H1 (cell line): ENCODE measurements around the gene FADD. TPM values are rescaled to one million over a fixed set of nuclear protein-coding genes. Genes with fewer than 3 reads are reported as not detected.
A peak's percentile ranks its signal among the peaks of the same experiment; 100 is the strongest.

ENCODE experiments used
- CTCF ChIA-PET: fragments of 300-600 bp; sonication (Branson Sonifier 250); formaldehyde crosslinking; loops from one replicate; lab custom pipeline; 2021; ENCODE audit not compliant: partially characterized antibody; lab: Charles Lee
- POLR2A ChIA-PET: fragments of 300-600 bp; sonication (Branson Sonifier 250); formaldehyde crosslinking; loops from one replicate; lab custom pipeline; 2021; ENCODE audit warnings: inconsistent platforms; ENCODE audit not compliant: partially characterized antibody; lab: Charles Lee
- DNase-seq, 2 experiments: peaks; one replicate each; pipeline versions ENCODE4 v3.0.0 to v3.0.0-alpha.2; 2010 to 2022; ENCODE audit warnings: low spot score in 2 of 2, low read depth in 1 of 2, mixed read lengths in 1 of 2
- FAIRE-seq: peaks from 2 replicates; lab custom pipeline; 2011; peaks lifted over from hg19 to GRCh38; lab: Jason Lieb, UNC
- H2AFZ ChIP-seq: 2 replicates; pipeline ENCODE4 v1.8.1; 2012; ENCODE audit warnings: low read length, inconsistent platforms
- H2AK5ac ChIP-seq: 2 replicates; pipeline ENCODE4 v1.6.1; 2013; ENCODE audit warnings: low read depth, low read length
- H2BK120ac ChIP-seq: replicated peaks from 2 replicates; pipeline ENCODE3; 2013; ENCODE audit warnings: low read depth, low read length, inconsistent platforms
- H2BK12ac ChIP-seq: 2 replicates; pipeline ENCODE4 v1.6.1; 2013; ENCODE audit warnings: low read depth, low read length
- H2BK15ac ChIP-seq: 2 replicates; pipeline ENCODE4 v1.6.1; 2013; ENCODE audit warnings: low read length
- H2BK20ac ChIP-seq: 2 replicates; pipeline ENCODE4 v1.6.1; 2013; ENCODE audit warnings: low read length
- H2BK5ac ChIP-seq: 2 replicates; pipeline ENCODE4 v1.6.1; 2013; ENCODE audit warnings: low read depth, low read length
- H3K14ac ChIP-seq: 2 replicates; pipeline ENCODE4 v1.6.1; 2013; ENCODE audit warnings: inconsistent platforms; ENCODE audit not compliant: insufficient read length
- H3K18ac ChIP-seq: 2 replicates; pipeline ENCODE4 v1.6.1; 2013; ENCODE audit warnings: low read length; ENCODE audit errors: extremely low read depth
- H3K23ac ChIP-seq: 2 replicates; pipeline ENCODE4 v1.6.1; 2013; ENCODE audit warnings: inconsistent platforms; ENCODE audit not compliant: insufficient read length
- H3K23me2 ChIP-seq: 2 replicates; pipeline ENCODE4 v1.6.1; 2013; ENCODE audit warnings: low read depth, low read length
- H3K27ac ChIP-seq: 2 replicates; pipeline ENCODE4 v1.6.1; 2011; ENCODE audit warnings: low read depth, low read length, inconsistent platforms
- H3K27me3 ChIP-seq, 4 experiments: replicated peaks in 1 of 4; 1 replicate in 1 of 4; 2 replicates in 3 of 4; pipeline versions ENCODE4 v1.6.1 to v1.8.1; 2011 to 2013; ENCODE audit warnings: low read length in 3 of 4, mild to moderate bottlenecking in 3 of 4, inconsistent platforms in 2 of 4, mixed read lengths in 2 of 4, moderate library complexity in 1 of 4; ENCODE audit not compliant: control insufficient read depth in 3 of 4, insufficient read depth in 3 of 4; ENCODE audit errors: extremely low read depth in 1 of 4
- H3K36me3 ChIP-seq, 4 experiments: 2 replicates each; pipeline versions ENCODE4 v1.6.1 to v1.8.1; 2011 to 2013; ENCODE audit warnings: mild to moderate bottlenecking in 4 of 4, low read length in 3 of 4, moderate library complexity in 2 of 4, control low read depth in 1 of 4, inconsistent platforms in 1 of 4; ENCODE audit not compliant: insufficient read depth in 4 of 4, control insufficient read depth in 2 of 4
- H3K4ac ChIP-seq: replicated peaks from 2 replicates; pipeline ENCODE3; 2013; ENCODE audit warnings: low read length, low read depth, mixed read lengths, inconsistent platforms; ENCODE audit not compliant: insufficient read length
- H3K4me1 ChIP-seq, 4 experiments: replicated peaks in 1 of 4; 1 replicate in 1 of 4; 2 replicates in 3 of 4; pipeline versions ENCODE4 v1.6.1 to v1.8.1; 2011 to 2013; ENCODE audit warnings: low read length in 3 of 4, inconsistent platforms in 2 of 4, mixed read lengths in 1 of 4; ENCODE audit not compliant: insufficient read depth in 4 of 4, control insufficient read depth in 3 of 4
- H3K4me2 ChIP-seq, 2 experiments: 2 replicates each; pipeline versions ENCODE4 v1.6.1 to v1.8.1; 2011 to 2013; ENCODE audit warnings: low read depth in 2 of 2, low read length in 2 of 2, control low read depth in 1 of 2, inconsistent platforms in 1 of 2, mild to moderate bottlenecking in 1 of 2; ENCODE audit not compliant: insufficient read depth in 1 of 2
- H3K4me3 ChIP-seq, 4 experiments: fragments of 200-600, 300-600 bp in 1 of 4; sonication (generic), shearing (Covaris generic), sonication (Bioruptor Twin) in 1 of 4; 2 replicates each; pipeline versions ENCODE4 v1.5.1 to v1.8.1; 2011 to 2016; ENCODE audit warnings: low read length in 4 of 4, low read depth in 3 of 4, control low read depth in 2 of 4, inconsistent platforms in 2 of 4, mild to moderate bottlenecking in 2 of 4, mixed read lengths in 1 of 4, moderate library complexity in 1 of 4; ENCODE audit not compliant: insufficient read depth in 2 of 4; ENCODE audit errors: extremely low read depth in 1 of 4
- H3K56ac ChIP-seq: replicated peaks from 2 replicates; pipeline ENCODE3; 2013; ENCODE audit warnings: low read depth, mild to moderate bottlenecking, mixed read lengths, low read length, inconsistent platforms; ENCODE audit not compliant: insufficient read length
- H3K79me1 ChIP-seq: 2 replicates; pipeline ENCODE4 v1.6.1; 2013; ENCODE audit warnings: low read depth, low read length, control low read depth
- H3K79me2 ChIP-seq, 2 experiments: 2 replicates each; pipeline versions ENCODE4 v1.6.1 to v1.8.1; 2012 to 2013; ENCODE audit warnings: low read length in 2 of 2, mild to moderate bottlenecking in 2 of 2, inconsistent platforms in 1 of 2; ENCODE audit not compliant: insufficient read depth in 2 of 2, control insufficient read depth in 1 of 2
- H3K9ac ChIP-seq, 4 experiments: replicated peaks in 1 of 4; 1 replicate in 1 of 4; 2 replicates in 3 of 4; pipeline versions ENCODE4 v1.6.1 to v1.8.1; 2011 to 2013; ENCODE audit warnings: low read depth in 3 of 4, low read length in 3 of 4, control low read depth in 2 of 4, mild to moderate bottlenecking in 2 of 4, moderate library complexity in 2 of 4, inconsistent platforms in 1 of 4; ENCODE audit errors: extremely low read depth in 1 of 4
- H3K9me3 ChIP-seq, 2 experiments: 2 replicates each; pipeline versions ENCODE4 v1.6.1 to v1.8.1; 2012 to 2013; ENCODE audit warnings: mild to moderate bottlenecking in 2 of 2, moderate library complexity in 2 of 2, control low read depth in 1 of 2, inconsistent platforms in 1 of 2, low read depth in 1 of 2, low read length in 1 of 2, mixed read lengths in 1 of 2; ENCODE audit not compliant: insufficient read depth in 2 of 2
- H4K20me1 ChIP-seq, 2 experiments: replicated peaks in 1 of 2; 2 replicates each; pipeline versions ENCODE3 to v1.8.1; 2011 to 2013; ENCODE audit warnings: inconsistent platforms in 2 of 2, low read length in 2 of 2, mild to moderate bottlenecking in 1 of 2; ENCODE audit not compliant: insufficient read depth in 2 of 2, control insufficient read depth in 1 of 2
- H4K5ac ChIP-seq: 2 replicates; pipeline ENCODE4 v1.6.1; 2013; ENCODE audit warnings: low read length, low read depth, mixed read lengths, inconsistent platforms; ENCODE audit not compliant: insufficient read length
- H4K8ac ChIP-seq: 2 replicates; pipeline ENCODE4 v1.8.0; 2013; ENCODE audit warnings: mild to moderate bottlenecking, moderate library complexity, low read length, inconsistent platforms; ENCODE audit not compliant: insufficient read depth; ENCODE audit errors: extremely low read depth
- H4K91ac ChIP-seq: replicated peaks from 2 replicates; pipeline ENCODE3; 2013; ENCODE audit warnings: low read length, mixed read lengths, inconsistent platforms; ENCODE audit not compliant: insufficient read length
- BACH1 ChIP-seq: IDR thresholded peaks from 2 replicates; pipeline ENCODE4 v1.6.1; 2012; ENCODE audit warnings: low read length, improper control_type of control experiment
- BRCA1 ChIP-seq: IDR thresholded peaks from 2 replicates; pipeline ENCODE4 v1.6.1; 2012; ENCODE audit warnings: low read depth, low read length, improper control_type of control experiment
- CBX8 ChIP-seq: fragments of 300-800, 300-1000 bp; sonication (generic); IDR thresholded peaks from 2 replicates; pipeline ENCODE4 v1.7.1; 2016; ENCODE audit warnings: low read depth, low read length, borderline replicate concordance
- CHD1 ChIP-seq: IDR thresholded peaks from 2 replicates; pipeline ENCODE4 v1.6.1; 2012; ENCODE audit warnings: low read depth, low read length, improper control_type of control experiment
- CTBP2 ChIP-seq: IDR thresholded peaks from 2 replicates; pipeline ENCODE4 v1.7.0; 2011; ENCODE audit warnings: borderline replicate concordance, mild to moderate bottlenecking, moderate library complexity, mixed read lengths, low read length; ENCODE audit not compliant: insufficient read depth, insufficient read length
- EGR1 ChIP-seq: IDR thresholded peaks from 2 replicates; pipeline ENCODE4 v1.6.1; 2011; ENCODE audit warnings: low read depth, low read length, borderline replicate concordance
- NANOG ChIP-seq: IDR thresholded peaks from 2 replicates; pipeline ENCODE4 v1.6.1; 2011; ENCODE audit warnings: low read length, low read depth, mild to moderate bottlenecking, inconsistent platforms; ENCODE audit not compliant: insufficient read depth, poor library complexity, severe bottlenecking
- NRF1 ChIP-seq: IDR thresholded peaks from 2 replicates; pipeline ENCODE4 v1.6.1; 2011; ENCODE audit warnings: mild to moderate bottlenecking, low read depth, low read length, improper control_type of control experiment
- POU5F1 ChIP-seq: IDR thresholded peaks from 2 replicates; pipeline ENCODE4 v1.6.1; 2011; ENCODE audit warnings: low read depth, mild to moderate bottlenecking, low read length, moderate library complexity
- SIN3A ChIP-seq, 2 experiments: IDR thresholded peaks in 1 of 2; conservative IDR thresholded peaks in 1 of 2; 2 replicates each; pipeline ENCODE4 v1.6.1; 2011 to 2012; ENCODE audit warnings: low read length in 2 of 2, improper control_type of control experiment in 1 of 2, low read depth in 1 of 2, mild to moderate bottlenecking in 1 of 2
- SP4 ChIP-seq: IDR thresholded peaks from 2 replicates; pipeline ENCODE4 v1.6.1; 2012; ENCODE audit warnings: low read length, inconsistent platforms
- TAF1 ChIP-seq: IDR thresholded peaks from 2 replicates; pipeline ENCODE4 v1.6.1; 2011; ENCODE audit warnings: mild to moderate bottlenecking, low read depth, low read length
- YY1 ChIP-seq: IDR thresholded peaks from 2 replicates; pipeline ENCODE4 v1.6.1; 2011; ENCODE audit warnings: low read depth, mild to moderate bottlenecking, low read length
- ZNF274 ChIP-seq: IDR thresholded peaks from 2 replicates; pipeline ENCODE4 v1.7.0; 2012; ENCODE audit warnings: low read length, borderline replicate concordance; ENCODE audit errors: extremely low read depth
- WGBS, 2 experiments: shearing (Covaris generic) in 1 of 2; methylation state at CpG; one replicate each; pipeline versions ENCODE4 v1.1.6 to v1.1.7; 2013 to 2015; ENCODE audit warnings: low lambda C conversion rate in 2 of 2, mixed read lengths in 2 of 2, inconsistent platforms in 1 of 2, low coverage in 1 of 2, missing lambda C conversion rate in 1 of 2; ENCODE audit not compliant: insufficient replicate concordance in 2 of 2, insufficient coverage in 1 of 2, insufficient read length in 1 of 2; ENCODE audit errors: extremely low coverage in 1 of 2, missing lambda C conversion rate in 1 of 2; 5-methylcytosine and 5-hydroxymethylcytosine counted together
- polyA plus RNA-seq, 7 experiments: library from polyadenylated mRNA; depleted of rRNA in 3 of 7; stranded (reverse) in 5 of 7; unstranded in 2 of 7; fragments of >200 nt in 5 of 7; fragments of 200-250 nt in 2 of 7; gene quantifications; 1 replicate in 5 of 7; 2 replicates in 1 of 7; 4 replicates in 1 of 7; pipeline versions ENCODE4 v1.2.1 to v1.2.3, GENCODE V29; 2011 to 2013; ENCODE audit warnings: missing spikeins in 2 of 7, mixed read lengths in 2 of 7
- total RNA-seq: library from RNA; stranded (reverse); fragmentation: NEBNext Ultra II Directional; extraction: Animal tissue kit (Norgen Biotek cat#: 25700); gene quantifications from 2 replicates; pipeline ENCODE4 v1.2.1, GENCODE V29; 2021

Gene FADD
- total and polyA plus RNA-seq, 2 of the 8 experiments (the other 6 are each of a cell fraction or from before 2014, with no cell fraction given): 29.0 to 43.9 TPM

- no peak overlapping the region for H3K4me3 ChIP-seq
- H3K36me3 ChIP-seq: peaks cover 10 to 21% (median 15%) of the 10 kb centered on the region in 4 experiments
- peaks cover 10% of the 10 kb centered on the region for H3K23me2 ChIP-seq
- H3K9ac ChIP-seq: no peak overlapping the region; a peak in 1 of 7 replicates
- H3K4me2 ChIP-seq: no peak overlapping the region; a peak in 1 of 4 replicates
- peaks cover 6% of the 10 kb centered on the region; the same call in 1 of the 2 replicates for H3K79me1 ChIP-seq
- peaks cover 21 to 31% of the 10 kb centered on the region in 2 experiments for H4K20me1 ChIP-seq
- H3K4me1 ChIP-seq: peaks cover 10 to 17% (median 14%) of the 10 kb centered on the region in 4 experiments
- WGBS, 2 experiments: 90% methylated on average over 7 of the region's 7 CpGs; no CpG with 5 or more reads in 1 of the 2 experiments
- no peak overlapping the region for H3K14ac ChIP-seq
- FAIRE-seq (no peak), DNase-seq (no peak)
- H2BK15ac ChIP-seq: no peak overlapping the region
- no peak overlapping the region for H2BK20ac ChIP-seq
- no peak overlapping the region for H3K56ac ChIP-seq
- no peak overlapping the region for H3K23ac ChIP-seq
- no peaks in the 10 kb centered on the region for H3K9me3 ChIP-seq
- no peak overlapping the region for H4K5ac ChIP-seq
- peaks cover 9 to 39% of the 10 kb centered on the region in 2 experiments for H3K79me2 ChIP-seq
- no peak overlapping the region for H2BK120ac ChIP-seq
- no peak overlapping the region for H4K8ac ChIP-seq
- no peaks in the 10 kb centered on the region for H3K27me3 ChIP-seq
- no peak overlapping the region for H2BK12ac ChIP-seq
- H3K18ac ChIP-seq: no peak overlapping the region
- 0 out of 2 replicates have a peak overlapping the region, but pooled peaks have one; percentile 10 for H3K27ac ChIP-seq
- ChIA-PET CTCF (interaction anchor here (0.7 to 3.5 kb wide), 3 partner anchors 10 to 126 kb away, joined by 3 to 11 read pairs (median 4); no protein-coding TSS in a partner anchor), POLR2A (interaction anchor here (1.0 to 3.5 kb wide), 3 partner anchors 7 to 193 kb away, joined by 3 to 22 read pairs (median 4); partner anchors contain the start of gene CTTN)
- no peak overlapping the region for H2AFZ ChIP-seq
- H2AK5ac ChIP-seq: no peak overlapping the region
- 0 out of 2 replicates have a peak overlapping the region, but pooled peaks have one; percentile 10 for H2BK5ac ChIP-seq
- H3K4ac ChIP-seq: no peak overlapping the region
- H4K91ac ChIP-seq: no peak overlapping the region
- TF ChIP-seq CBX8 (no peak), NANOG (no peak), SP4 (no peak), POU5F1 (no peak), CTBP2 (no peak), ZNF274 (no peak), BRCA1 (no peak), NRF1 (no peak), SIN3A (conservative IDR thresholded peaks at IDR 0.05 in 1 of 2, IDR thresholded peaks at IDR 0.05 in 1 of 2; ENCODE audit: low read depth in 1 of 2, low read length in 2 of 2) (no peak), BACH1 (no peak), YY1 (no peak), TAF1 (no peak), EGR1 (no peak), CHD1 (no peak)
Measured at GRCh38 chr11:70205766-70206165, 2.7 kb downstream of the FADD start.
